Stomach (tissue), 4 donors: Measurements from ENCODE around the gene TRIB2.

ENCODE experiments used
- POLR2A ChIP-seq, 4 donors: fragments of 450-650 bp; IDR thresholded peaks; one replicate each; pipeline ENCODE4 v1.6.1; 2016; ENCODE audit warnings: antibody characterized with exemption in 4 of 4, control low read depth in 2 of 4, mild to moderate bottlenecking in 1 of 4, moderate library complexity in 1 of 4
- TF ChIP-seq, protein P1 (sequence below), 7 experiments: fragments of 450-650 bp in 4 of 7; fragments of 200-600 bp in 3 of 7; sonication (generic) in 3 of 7; IDR thresholded peaks; one replicate each; pipeline ENCODE4 v1.5.1; 2016 to 2019; ENCODE audit warnings: antibody characterized with exemption in 7 of 7, control low read depth in 2 of 7, mild to moderate bottlenecking in 1 of 7

DNA sequence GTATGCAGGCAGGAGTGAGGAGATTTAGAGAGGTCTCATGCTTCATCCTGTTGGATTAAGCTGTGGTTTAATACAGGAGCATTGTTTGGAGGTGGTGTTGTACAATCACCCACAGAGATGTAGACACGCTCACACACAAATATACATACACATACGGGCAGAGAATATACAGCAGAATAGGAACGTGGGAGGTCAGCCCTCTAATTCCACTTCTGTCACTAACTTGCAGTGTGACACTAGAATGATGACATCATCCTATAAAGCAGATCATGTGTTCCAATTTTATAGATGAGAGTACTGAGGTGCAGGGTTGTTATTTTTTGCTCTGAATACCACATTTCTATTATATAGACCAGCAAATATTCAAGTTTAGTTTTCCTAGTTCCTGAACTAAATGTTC is 54.4 kb downstream of the TRIB2 start:
- no peak for TF ChIP-seq POLR2A (IDR thresholded peaks at IDR 0.05)
- TF ChIP-seq, protein P1, sequence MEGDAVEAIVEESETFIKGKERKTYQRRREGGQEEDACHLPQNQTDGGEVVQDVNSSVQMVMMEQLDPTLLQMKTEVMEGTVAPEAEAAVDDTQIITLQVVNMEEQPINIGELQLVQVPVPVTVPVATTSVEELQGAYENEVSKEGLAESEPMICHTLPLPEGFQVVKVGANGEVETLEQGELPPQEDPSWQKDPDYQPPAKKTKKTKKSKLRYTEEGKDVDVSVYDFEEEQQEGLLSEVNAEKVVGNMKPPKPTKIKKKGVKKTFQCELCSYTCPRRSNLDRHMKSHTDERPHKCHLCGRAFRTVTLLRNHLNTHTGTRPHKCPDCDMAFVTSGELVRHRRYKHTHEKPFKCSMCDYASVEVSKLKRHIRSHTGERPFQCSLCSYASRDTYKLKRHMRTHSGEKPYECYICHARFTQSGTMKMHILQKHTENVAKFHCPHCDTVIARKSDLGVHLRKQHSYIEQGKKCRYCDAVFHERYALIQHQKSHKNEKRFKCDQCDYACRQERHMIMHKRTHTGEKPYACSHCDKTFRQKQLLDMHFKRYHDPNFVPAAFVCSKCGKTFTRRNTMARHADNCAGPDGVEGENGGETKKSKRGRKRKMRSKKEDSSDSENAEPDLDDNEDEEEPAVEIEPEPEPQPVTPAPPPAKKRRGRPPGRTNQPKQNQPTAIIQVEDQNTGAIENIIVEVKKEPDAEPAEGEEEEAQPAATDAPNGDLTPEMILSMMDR (IDR thresholded peaks at IDR 0.05) = no peak
